HG03039 (cell line): Measurements from ENCODE around the gene PRTN3.
"Not testable (repeated sequence)": the region's sequence is repeated elsewhere in the genome, so short reads cannot be mapped to it uniquely, and the experiment has no call there.

Source experiments
- ATAC-seq: cut with Tn5 transposase; IDR thresholded peaks from one replicate; pipeline ENCODE4 v1.9.1; 2021; ENCODE audit warnings: mild to moderate bottlenecking, moderate library complexity; ENCODE audit not compliant: unreplicated experiment

PRTN3 gene

GRCh38 chr19:877992-878660 is 37.3 kb downstream of the PRTN3 start:
- not testable (repeated sequence) for ATAC-seq

DNA sequence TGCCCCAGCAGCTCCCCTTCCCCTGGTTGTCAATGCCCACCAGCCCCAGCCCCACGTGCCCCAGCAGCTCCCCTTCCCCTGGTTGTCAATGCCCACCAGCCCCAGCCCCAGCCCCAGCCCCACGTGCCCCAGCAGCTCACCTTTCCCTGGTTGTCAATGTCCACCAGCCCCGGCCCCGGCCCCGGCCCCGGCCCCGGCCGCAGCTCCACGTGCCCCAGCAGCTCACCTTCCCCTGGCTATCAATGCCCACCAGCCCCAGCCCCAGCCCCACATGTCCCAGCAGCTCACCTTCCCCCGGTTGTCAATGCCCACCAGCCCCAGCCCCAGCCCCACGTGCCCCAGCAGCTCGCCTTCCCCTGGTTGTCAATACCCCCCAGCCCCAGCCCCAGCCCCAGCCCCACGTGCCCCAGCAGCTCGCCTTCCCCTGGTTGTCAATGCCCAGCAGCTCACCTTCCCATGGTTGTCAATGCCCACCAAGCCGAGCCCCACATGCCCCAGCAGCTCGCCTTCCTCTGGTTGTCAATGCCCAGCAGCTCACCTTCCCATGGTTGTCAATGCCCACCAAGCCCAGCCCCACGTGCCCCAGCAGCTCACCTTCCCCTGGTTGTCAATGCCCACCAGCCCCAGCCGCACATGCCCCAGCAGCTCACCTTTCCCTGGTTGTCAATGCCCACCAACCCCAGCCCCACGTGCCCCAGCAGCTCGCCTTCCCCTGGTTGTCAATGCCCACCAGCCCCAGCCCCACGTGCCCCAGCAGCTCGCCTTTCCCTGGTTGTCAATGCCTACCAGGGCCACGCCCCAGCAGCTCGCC is 38.2 kb downstream of the PRTN3 start:
- not testable (repeated sequence) for ATAC-seq

- no peak for ATAC-seq
These were observed 39.1 kb downstream of the PRTN3 start for GRCh38 chr19:879711-880438.

DNA sequence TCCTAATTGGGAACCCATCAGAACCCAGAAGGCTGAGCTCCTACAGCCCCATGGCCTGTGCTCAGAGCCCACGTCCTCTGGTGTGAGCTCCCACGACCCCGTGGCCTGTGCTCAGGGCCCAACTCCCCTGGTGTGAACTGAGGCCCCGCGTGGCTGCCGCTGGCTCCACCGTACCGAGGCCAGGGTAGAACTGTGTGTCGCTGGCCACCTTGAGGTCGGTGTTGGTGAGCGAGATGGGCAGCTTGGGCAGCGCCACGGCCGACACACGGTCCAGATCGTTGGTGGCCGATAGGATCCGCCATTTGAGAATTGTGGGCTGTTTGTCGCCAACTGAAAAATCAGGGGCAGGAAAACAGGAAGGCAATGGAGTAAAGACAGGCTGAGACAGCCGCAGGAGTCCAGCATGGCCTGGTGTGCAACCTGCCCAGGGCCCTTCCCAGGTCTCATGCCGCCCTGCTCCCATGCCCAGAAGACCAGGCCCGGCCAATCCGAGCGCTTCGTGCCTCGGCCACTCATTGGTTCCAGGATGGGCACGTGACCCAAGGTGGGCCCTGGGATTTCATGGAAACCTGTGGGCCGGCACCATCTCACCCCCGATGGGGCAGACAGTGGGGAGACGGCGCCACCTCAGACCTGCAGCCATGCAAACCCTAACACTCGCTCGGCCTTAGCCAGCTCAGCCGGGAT is 40.7 kb downstream of the PRTN3 start:
- ATAC-seq: no peak

DNA sequence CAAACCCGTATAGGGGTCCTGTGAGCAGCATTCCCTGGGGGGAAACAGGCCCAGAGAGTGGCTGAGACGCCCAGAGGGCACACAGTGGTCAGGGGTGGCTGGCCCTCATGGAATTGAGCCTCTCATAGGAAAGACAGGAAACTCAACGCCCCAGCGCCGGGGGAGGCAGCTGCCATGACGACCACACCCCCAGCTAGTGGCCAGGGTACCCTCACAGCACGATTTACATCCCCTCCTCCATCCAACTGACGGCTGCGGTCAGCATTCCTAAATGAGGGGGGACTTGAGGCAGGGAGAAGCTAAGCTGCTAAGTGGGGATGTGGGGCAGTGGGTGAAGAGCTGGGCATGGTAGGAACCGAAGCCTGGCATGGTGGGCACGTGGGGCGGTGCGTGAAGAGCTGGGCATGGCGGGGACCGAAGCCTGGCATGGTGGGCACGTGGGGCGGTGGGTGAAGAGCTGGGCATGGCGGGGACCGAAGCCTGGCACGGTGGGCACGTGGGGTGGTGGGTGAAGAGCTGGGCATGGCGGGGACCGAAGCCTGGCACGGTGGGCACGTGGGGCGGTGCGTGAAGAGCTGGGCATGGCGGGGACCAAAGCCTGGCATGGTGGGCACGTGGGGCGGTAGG is 42.2 kb downstream of the PRTN3 start:
- ATAC-seq: no peak

GRCh38 chr19:883661-884211 is 42.9 kb downstream of the PRTN3 start:
- ATAC-seq: no peak

GRCh38 chr19:884420-885211 is 43.8 kb downstream of the PRTN3 start:
- no peak for ATAC-seq

GRCh38 chr19:885536-886224 is 44.9 kb downstream of the PRTN3 start:
- ATAC-seq: no peak

DNA sequence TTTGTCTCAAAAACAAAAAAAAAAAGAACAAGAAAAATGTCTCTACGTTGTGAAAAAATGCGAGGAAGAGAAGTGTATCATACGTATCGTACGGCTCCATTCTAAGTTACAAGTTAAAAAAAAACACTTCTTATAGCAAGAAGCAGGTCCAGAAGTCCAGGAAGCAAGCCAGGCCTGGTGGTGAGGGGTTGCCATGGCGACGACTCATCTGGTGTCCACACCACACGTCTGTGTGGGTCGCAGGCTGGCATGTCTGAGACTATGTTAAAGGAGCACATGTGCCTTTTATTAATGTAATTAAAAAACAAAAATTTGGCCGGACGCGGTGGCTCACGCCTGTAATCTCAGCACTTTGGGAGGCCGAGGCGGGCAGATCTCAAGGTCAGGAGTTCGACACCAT is 46.3 kb downstream of the PRTN3 start:
- ATAC-seq: no peak

- no peak for ATAC-seq
These were observed 46.8 kb downstream of the PRTN3 start for GRCh38 chr19:887599-887998.

DNA sequence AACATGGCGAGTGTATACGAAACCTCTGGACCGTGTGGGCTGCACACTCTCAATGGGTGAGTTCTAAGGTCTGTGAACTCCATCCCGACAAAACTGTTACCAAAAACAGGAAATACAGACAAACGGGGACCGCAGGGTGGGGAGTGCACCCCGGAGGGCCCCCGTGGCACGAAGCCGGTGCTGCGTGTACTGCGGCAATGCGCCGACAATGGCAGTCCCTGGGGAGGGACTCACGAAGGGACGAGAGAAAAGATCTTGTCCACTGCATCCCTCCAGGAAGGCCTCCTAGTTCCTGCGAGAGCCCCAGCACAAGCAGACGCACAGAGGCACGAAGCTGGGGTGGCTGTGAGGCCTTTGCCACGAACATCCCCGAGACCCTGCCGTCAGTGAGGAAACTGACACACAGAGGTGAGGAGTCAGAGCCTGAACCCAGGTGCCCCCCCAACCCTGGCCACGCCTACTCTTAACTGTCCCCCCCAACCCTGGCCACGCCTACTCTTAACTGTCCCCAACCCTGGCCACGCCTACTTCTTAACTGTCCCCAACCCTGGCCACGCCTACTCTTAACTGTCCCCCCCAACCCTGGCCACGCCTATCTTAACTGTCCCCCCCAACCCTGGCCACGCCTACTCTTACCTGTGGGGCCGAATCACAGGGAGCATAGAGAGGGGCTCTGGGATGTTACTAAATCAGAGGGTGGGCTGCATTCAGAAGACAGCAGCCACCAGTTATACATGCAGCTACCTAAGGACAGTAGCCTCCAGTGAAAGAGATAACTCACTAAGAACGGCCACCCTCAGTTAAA is 48.0 kb downstream of the PRTN3 start:
- no peak for ATAC-seq

GRCh38 chr19:889662-890295 is 49.0 kb downstream of the PRTN3 start:
- no peak for ATAC-seq

DNA sequence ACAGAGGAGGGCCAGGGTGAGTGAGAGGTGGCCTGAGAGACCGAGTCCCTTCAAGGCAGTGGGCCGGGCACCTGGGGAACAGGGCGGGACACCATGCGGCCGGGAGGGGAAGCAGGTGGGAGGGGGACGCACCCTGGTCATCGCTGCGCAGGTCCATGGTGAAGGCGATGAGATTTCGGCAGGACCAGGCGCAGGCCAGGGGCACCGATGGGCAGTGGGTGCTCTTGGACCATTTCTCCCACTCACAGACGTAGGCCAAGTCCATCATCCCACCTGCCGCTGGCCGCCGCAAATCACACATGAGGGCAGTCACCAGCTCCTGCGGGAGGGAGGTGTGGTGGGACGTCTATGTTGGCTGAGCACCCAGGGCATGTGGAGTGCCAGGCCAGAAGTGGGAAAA is 50.0 kb downstream of the PRTN3 start:
- no peak for ATAC-seq

GRCh38 chr19:891421-892200 is 50.8 kb downstream of the PRTN3 start:
- not testable (repeated sequence) for ATAC-seq

- ATAC-seq: no peak
These were observed 51.6 kb downstream of the PRTN3 start for GRCh38 chr19:892243-892893.

- peak; percentile 77 for ATAC-seq
These were observed 52.3 kb downstream of the PRTN3 start, which contains the start of the genes MED16 and RNU6-9 for GRCh38 chr19:892894-893689. Gene MED16, minus strand, starts transcription at chr19:893187. Its CDS starts 2,056 bp downstream, at chr19:891131. Gene RNU6-9, plus strand, starts transcription at chr19:893484.
